Measurements from ENCODE around the gene ALK.

The ALK gene

GRCh38 chr2:29519338-29519925, 402.0 kb downstream of the ALK start:
- DNase-seq (ENCODE audit: low spot score): no peak
- TF ChIP-seq CTCF (IDR thresholded peaks at IDR 0.05; ENCODE audit: extremely low read depth, missing control alignments): no peak

DNA sequence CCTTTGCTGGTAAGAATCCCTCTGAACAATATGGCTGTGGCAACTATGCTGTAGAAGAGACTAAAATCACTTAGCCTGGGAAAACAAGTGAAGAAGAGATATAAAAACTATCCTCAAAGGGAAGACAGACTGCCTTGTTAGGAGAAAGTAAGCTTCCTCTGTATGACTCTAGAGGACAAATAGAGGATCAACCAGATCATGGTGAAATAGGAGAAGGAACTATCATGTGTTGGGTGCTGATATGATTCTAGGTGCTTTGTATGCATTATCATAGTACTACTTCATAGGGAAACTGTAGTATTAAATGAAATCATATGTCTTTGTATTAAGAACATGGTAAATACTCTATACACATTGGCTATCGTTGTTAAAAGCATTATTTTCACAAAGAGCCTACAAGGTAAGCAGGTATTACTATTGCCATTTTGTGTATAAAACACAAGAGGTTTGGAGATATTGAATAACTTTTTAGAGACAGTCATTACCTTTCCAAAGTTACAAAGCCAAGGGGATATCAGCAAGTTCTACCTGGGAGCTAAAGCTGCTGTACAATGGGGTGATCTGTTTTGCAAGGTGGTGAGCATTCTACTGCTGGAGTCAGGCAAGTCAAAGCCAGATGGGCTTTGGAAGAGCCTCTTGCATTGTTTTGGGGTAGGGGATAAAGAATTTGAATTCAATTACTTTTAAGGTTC, 402.6 kb downstream of the ALK start:
- TF ChIP-seq CTCF (IDR thresholded peaks at IDR 0.05; ENCODE audit: extremely low read depth, missing control alignments): no peak
- no peak for DNase-seq (ENCODE audit: low spot score)

DNA sequence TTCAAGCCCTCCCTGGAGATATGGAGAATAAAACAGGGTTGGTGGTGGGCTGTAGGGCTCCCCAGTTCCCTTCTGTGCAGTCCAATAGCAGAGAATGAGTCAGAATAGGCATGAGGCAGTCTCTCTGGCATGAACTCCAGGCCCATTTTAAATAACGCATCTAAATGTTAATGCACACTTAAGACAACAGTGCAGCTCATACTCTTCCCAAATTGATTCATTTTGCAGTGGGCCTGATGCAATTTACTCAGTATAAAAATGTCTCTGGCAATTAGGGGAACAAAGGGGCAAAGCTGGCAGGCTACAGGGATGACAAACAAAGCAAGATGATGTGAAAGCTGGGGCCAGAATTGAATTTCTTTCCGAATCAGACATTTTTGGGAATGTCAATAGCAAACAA, 403.4 kb downstream of the ALK start:
- no peak for DNase-seq (ENCODE audit: low spot score)
- TF ChIP-seq CTCF (IDR thresholded peaks at IDR 0.05; ENCODE audit: extremely low read depth, missing control alignments): no peak

GRCh38 chr2:29517413-29517812, 404.0 kb downstream of the ALK start:
- no peak for DNase-seq (ENCODE audit: low spot score)
- TF ChIP-seq CTCF (IDR thresholded peaks at IDR 0.05; ENCODE audit: extremely low read depth, missing control alignments): no peak

DNA sequence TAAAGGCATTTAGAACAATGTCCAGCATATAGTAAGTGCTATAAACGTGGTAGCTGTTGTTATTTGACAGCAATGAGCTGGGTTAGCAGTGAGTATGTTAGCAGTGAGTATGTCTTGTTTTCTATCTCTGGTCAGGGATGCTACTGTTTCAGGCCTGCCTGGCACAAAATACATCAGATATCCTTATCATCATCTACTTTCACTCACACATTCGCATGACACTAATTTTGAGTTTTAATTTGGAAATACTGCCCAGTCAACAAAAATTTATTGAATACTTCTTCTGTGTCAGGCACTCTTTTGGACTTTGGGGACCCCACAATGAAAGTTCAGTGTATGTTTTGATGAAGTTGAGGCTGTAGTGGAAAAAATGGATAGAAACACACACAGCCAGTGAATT, 404.6 kb downstream of the ALK start:
- no peak for DNase-seq (ENCODE audit: low spot score)
- TF ChIP-seq CTCF (IDR thresholded peaks at IDR 0.05; ENCODE audit: extremely low read depth, missing control alignments): no peak

GRCh38 chr2:29509878-29510277, 411.5 kb downstream of the ALK start:
- no peak for DNase-seq (ENCODE audit: low spot score)
- TF ChIP-seq CTCF (IDR thresholded peaks at IDR 0.05; ENCODE audit: extremely low read depth, missing control alignments): no peak

- no peak for DNase-seq (ENCODE audit: low spot score)
- no peak for TF ChIP-seq CTCF (IDR thresholded peaks at IDR 0.05; ENCODE audit: extremely low read depth, missing control alignments)
Observed at GRCh38 chr2:29509397-29509796, 412.0 kb downstream of the ALK start.

Data from GM20000 (cell line).